ENCODE results near the gene FAM168A.

GRCh38 chr11:73395297-73396208 lies 202.4 kb downstream of the FAM168A start:
- TF ChIP-seq EZH2 (optimal IDR thresholded peaks at IDR 0.05; ENCODE audit: low read depth, low read length): no peak
- no peak for TF ChIP-seq CTCF (IDR thresholded peaks at IDR 0.05; ENCODE audit: low read length)
